ENCODE measurements around the gene CCDC87.
"Not testable (repeated sequence)": the region's sequence is repeated elsewhere in the genome, so short reads cannot be mapped to it uniquely, and the experiment has no call there.

Gene CCDC87

GRCh38 chr11:66614073-66614472 is 21.2 kb upstream of the CCDC87 start:
- DNase-seq = no peak

- no peak for DNase-seq
These were observed 19.6 kb upstream of the CCDC87 start for GRCh38 chr11:66612458-66612857.

GRCh38 chr11:66609721-66610617 is 17.1 kb upstream of the CCDC87 start:
- DNase-seq = no peak

- peak; percentile 47 for DNase-seq
These were observed 14.4 kb upstream of the CCDC87 start for GRCh38 chr11:66607126-66607834.

- not testable (repeated sequence) for DNase-seq
These were observed 13.7 kb upstream of the CCDC87 start for GRCh38 chr11:66606608-66607007.

- no peak for DNase-seq
These were observed 11.3 kb upstream of the CCDC87 start for GRCh38 chr11:66604155-66604554.

- no peak for DNase-seq
These were observed 10.2 kb upstream of the CCDC87 start for GRCh38 chr11:66603072-66603471.

- DNase-seq = no peak
These were observed 7.9 kb upstream of the CCDC87 start for GRCh38 chr11:66600631-66601233.

- no peak for DNase-seq
These were observed 7.4 kb upstream of the CCDC87 start for GRCh38 chr11:66600219-66600618.

- DNase-seq = no peak
These were observed 6.1 kb upstream of the CCDC87 start for GRCh38 chr11:66598993-66599392.

- no peak for DNase-seq
These were observed 2.5 kb upstream of the CCDC87 start for GRCh38 chr11:66595245-66595904.

GRCh38 chr11:66593650-66594049 is 787 bp upstream of the CCDC87 start:
- no peak for DNase-seq

GRCh38 chr11:66593303-66593635 is 406 bp upstream of the CCDC87 start:
- DNase-seq = no peak

GRCh38 chr11:66591175-66591574 is 1.7 kb downstream of the CCDC87 start:
- no peak for DNase-seq

- DNase-seq = no peak
These were observed 2.7 kb downstream of the CCDC87 start for GRCh38 chr11:66589996-66590675.

- not testable (repeated sequence) for DNase-seq
These were observed 3.5 kb downstream of the CCDC87 start for GRCh38 chr11:66589315-66589714.

GRCh38 chr11:66586136-66586535 is 6.7 kb downstream of the CCDC87 start:
- DNase-seq = no peak

GRCh38 chr11:66585447-66585846 is 7.4 kb downstream of the CCDC87 start:
- not testable (repeated sequence) for DNase-seq

GRCh38 chr11:66582565-66583147 is 10.2 kb downstream of the CCDC87 start:
- DNase-seq = not testable (repeated sequence)

- DNase-seq = no peak
These were observed 11.6 kb downstream of the CCDC87 start for GRCh38 chr11:66581261-66581660.

- DNase-seq = no peak
These were observed 12.1 kb downstream of the CCDC87 start for GRCh38 chr11:66580803-66581202.

GRCh38 chr11:66579017-66579606 is 13.8 kb downstream of the CCDC87 start:
- peak; percentile 43 for DNase-seq
